OCI-LY7 (cell line): ENCODE measurements around the gene TEX22. TPM values are rescaled to one million over a fixed set of nuclear protein-coding genes. Genes with fewer than 3 reads are reported as not detected.

Experiments
- BruUV-seq: library from RNA; stranded (reverse); fragments of 400-500 nt; replicated peaks from 2 replicates; lab custom pipeline; 2021; lab: Mats Ljungman, UMichigan
- CTCF ChIA-PET: fragments of 300-600 bp; sonication (Branson Sonifier 250); formaldehyde crosslinking; loops from one replicate; lab custom pipeline; 2022; ENCODE audit warnings: antibody characterized with exemption; ENCODE audit not compliant: unreplicated experiment; lab: Charles Lee
- POLR2A ChIA-PET: fragments of 300-600 bp; sonication (Branson Sonifier 250); formaldehyde crosslinking; loops from one replicate; lab custom pipeline; 2022; ENCODE audit warnings: antibody characterized with exemption; lab: Charles Lee
- DNase-seq: peaks from one replicate; pipeline ENCODE4 v3.0.0-alpha.2; 2015; ENCODE audit warnings: low spot score
- H2AFZ ChIP-seq: fragments of 200-600 bp; sonication (generic), shearing (Covaris generic); 2 replicates; pipeline ENCODE4 v1.6.1; 2014; ENCODE audit warnings: mild to moderate bottlenecking, antibody characterized with exemption, low read length, moderate library complexity
- H3K27ac ChIP-seq: fragments of 200-600 bp; sonication (generic); 2 replicates; pipeline ENCODE4 v1.5.1; 2014; ENCODE audit warnings: mixed run types, low read depth, mild to moderate bottlenecking, moderate library complexity, low read length, inconsistent platforms; ENCODE audit not compliant: poor library complexity, severe bottlenecking
- H3K36me3 ChIP-seq: fragments of 200-600 bp; sonication (generic); 2 replicates; pipeline ENCODE4 v1.6.1; 2014; ENCODE audit warnings: mild to moderate bottlenecking, antibody characterized with exemption, low read length, moderate library complexity, mixed read lengths; ENCODE audit not compliant: insufficient read depth
- H3K4me1 ChIP-seq: fragments of 200-600 bp; sonication (generic); 2 replicates; pipeline ENCODE4 v1.5.1; 2014; ENCODE audit warnings: mild to moderate bottlenecking, low read length; ENCODE audit not compliant: insufficient read depth, poor library complexity, severe bottlenecking
- H3K4me2 ChIP-seq: fragments of 200-600 bp; sonication (generic); 2 replicates; pipeline ENCODE4 v1.6.1; 2014; ENCODE audit warnings: mild to moderate bottlenecking, low read length
- H3K4me3 ChIP-seq: fragments of 200-600 bp; sonication (generic); 2 replicates; pipeline ENCODE4 v1.5.1; 2014; ENCODE audit warnings: mild to moderate bottlenecking, low read depth, low read length; ENCODE audit not compliant: poor library complexity, severe bottlenecking
- H3K79me2 ChIP-seq: fragments of 200-600 bp; sonication (generic); 2 replicates; pipeline ENCODE4 v1.6.1; 2016; ENCODE audit warnings: low read depth, mild to moderate bottlenecking, low read length, moderate library complexity, mixed read lengths; ENCODE audit not compliant: insufficient read depth
- H3K9me2 ChIP-seq: fragments of 200-600 bp; sonication (generic); 2 replicates; pipeline ENCODE4 v1.6.1; 2016; ENCODE audit warnings: mild to moderate bottlenecking, low read length, mixed read lengths; ENCODE audit not compliant: insufficient read depth
- H3K9me3 ChIP-seq: fragments of 200-600 bp; sonication (generic); 2 replicates; pipeline ENCODE4 v1.6.1; 2014; ENCODE audit warnings: mild to moderate bottlenecking, mixed run types, low read length, mixed read lengths
- H4K20me1 ChIP-seq: fragments of 200-600 bp; sonication (generic); 2 replicates; pipeline ENCODE4 v1.6.1; 2014; ENCODE audit warnings: mild to moderate bottlenecking, antibody characterized with exemption, low read length, moderate library complexity, mixed read lengths; ENCODE audit not compliant: insufficient read depth
- EZH2phosphoT487 ChIP-seq: fragments of 200-600 bp; sonication (generic); IDR thresholded peaks from 2 replicates; pipeline ENCODE4 v1.6.1; 2018; ENCODE audit warnings: low read depth, borderline replicate concordance, mild to moderate bottlenecking, mixed run types, antibody characterized with exemption, low read length, moderate library complexity, mixed read lengths
- intact Hi-C: fragments of 100-400 bp; cut with micrococcal nuclease; formaldehyde crosslinking; loops from one replicate; pipeline ENCODE4 v1.10.0; 2022; ENCODE audit not compliant: unreplicated experiment
- total RNA-seq, 2 experiments: library from RNA; depleted of rRNA in 1 of 2; stranded (reverse); fragments of >200 nt in 1 of 2; shearing (Covaris generic) in 1 of 2; gene quantifications; 2 replicates each; pipeline ENCODE4 v1.2.3, GENCODE V29; 2014 to 2022
- TF ChIP-seq, protein P1 (sequence below): fragments of 200-600 bp; sonication (generic); conservative IDR thresholded peaks from 2 replicates; pipeline ENCODE4 v1.5.1; 2014; ENCODE audit warnings: mild to moderate bottlenecking, antibody characterized with exemption, low read length, moderate library complexity, mixed read lengths

Gene TEX22
- total RNA-seq, 2 experiments from 2014 or later, result 1.3 to 9.2 TPM

DNA sequence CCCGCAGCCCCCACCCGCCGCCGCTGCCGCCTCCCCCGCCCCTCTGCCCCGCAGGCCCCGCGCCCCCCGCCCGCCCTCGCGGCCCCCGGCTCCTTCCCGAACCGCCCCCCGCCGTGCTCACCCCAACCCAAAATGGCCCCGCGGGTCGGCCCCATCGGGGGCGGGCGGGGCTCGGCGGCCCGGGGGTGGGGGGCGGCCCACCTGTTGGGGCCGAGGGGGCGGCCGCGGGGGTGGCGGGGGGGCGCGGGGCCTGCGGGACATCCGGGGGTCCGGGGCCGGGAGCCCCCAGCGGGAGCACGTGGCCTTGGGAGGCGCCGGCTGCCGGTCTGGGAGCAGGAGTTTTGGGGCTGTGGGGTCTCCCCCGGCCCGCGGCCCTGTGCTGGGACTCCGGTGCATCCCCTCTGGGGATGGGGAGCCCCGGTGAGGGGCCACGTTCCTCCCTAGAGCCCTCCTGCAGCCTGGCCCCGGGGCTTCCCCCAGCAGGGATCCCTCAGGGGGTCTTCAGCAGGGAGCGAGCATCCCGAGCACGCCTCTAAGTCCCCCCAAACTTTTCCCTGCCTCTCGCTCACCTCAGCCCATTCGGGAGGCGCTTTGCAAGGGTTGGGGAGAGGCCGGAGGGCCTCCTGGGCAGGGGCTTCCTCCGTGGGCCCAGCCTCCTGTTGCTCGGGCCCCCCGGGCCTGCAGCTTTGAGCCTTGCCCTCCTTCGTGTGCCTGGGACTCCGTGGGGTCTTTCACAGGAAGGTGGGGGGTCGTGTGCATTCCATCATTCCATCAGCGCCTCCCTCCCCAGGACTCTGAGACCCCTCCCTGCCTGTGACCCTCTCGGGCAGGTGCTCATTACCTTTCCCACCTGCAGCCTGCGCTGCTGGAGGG, 22.0 kb downstream of the TEX22 start:
- Histone ChIP-seq H3K4me1 (peaks cover 28% of the 10 kb centered on the region), H3K4me3 (peak overlapping the region; percentile 100), H3K27ac (peak overlapping the region; percentile 54), H3K9me3 (no peaks in the 10 kb centered on the region), H3K36me3 (peaks cover 39% of the 10 kb centered on the region), H3K9me2 (no peaks in the 10 kb centered on the region), H2AFZ (no peak overlapping the region), H3K4me2 (peak overlapping the region; percentile 91), H4K20me1 (0 out of 2 replicates have a peak, but pooled peaks cover 5% of the 10 kb centered on the region), H3K79me2 (peaks cover 44% of the 10 kb centered on the region)
- no TSS peak for BruUV-seq
- peak; percentile 19 for DNase-seq
- ChIA-PET POLR2A (interaction anchor here (0.6 kb wide), 1 partner anchor 18 kb away, joined by 6 read pairs; no protein-coding TSS in a partner anchor), CTCF (interaction anchor here (0.6 kb wide), 1 partner anchor 60 kb away, joined by 3 read pairs; no protein-coding TSS in a partner anchor)
- TF ChIP-seq, protein P1, sequence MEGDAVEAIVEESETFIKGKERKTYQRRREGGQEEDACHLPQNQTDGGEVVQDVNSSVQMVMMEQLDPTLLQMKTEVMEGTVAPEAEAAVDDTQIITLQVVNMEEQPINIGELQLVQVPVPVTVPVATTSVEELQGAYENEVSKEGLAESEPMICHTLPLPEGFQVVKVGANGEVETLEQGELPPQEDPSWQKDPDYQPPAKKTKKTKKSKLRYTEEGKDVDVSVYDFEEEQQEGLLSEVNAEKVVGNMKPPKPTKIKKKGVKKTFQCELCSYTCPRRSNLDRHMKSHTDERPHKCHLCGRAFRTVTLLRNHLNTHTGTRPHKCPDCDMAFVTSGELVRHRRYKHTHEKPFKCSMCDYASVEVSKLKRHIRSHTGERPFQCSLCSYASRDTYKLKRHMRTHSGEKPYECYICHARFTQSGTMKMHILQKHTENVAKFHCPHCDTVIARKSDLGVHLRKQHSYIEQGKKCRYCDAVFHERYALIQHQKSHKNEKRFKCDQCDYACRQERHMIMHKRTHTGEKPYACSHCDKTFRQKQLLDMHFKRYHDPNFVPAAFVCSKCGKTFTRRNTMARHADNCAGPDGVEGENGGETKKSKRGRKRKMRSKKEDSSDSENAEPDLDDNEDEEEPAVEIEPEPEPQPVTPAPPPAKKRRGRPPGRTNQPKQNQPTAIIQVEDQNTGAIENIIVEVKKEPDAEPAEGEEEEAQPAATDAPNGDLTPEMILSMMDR, result no peak
- TF ChIP-seq EZH2phosphoT487, result no peak
- intact Hi-C loops, result no loop called here

DNA sequence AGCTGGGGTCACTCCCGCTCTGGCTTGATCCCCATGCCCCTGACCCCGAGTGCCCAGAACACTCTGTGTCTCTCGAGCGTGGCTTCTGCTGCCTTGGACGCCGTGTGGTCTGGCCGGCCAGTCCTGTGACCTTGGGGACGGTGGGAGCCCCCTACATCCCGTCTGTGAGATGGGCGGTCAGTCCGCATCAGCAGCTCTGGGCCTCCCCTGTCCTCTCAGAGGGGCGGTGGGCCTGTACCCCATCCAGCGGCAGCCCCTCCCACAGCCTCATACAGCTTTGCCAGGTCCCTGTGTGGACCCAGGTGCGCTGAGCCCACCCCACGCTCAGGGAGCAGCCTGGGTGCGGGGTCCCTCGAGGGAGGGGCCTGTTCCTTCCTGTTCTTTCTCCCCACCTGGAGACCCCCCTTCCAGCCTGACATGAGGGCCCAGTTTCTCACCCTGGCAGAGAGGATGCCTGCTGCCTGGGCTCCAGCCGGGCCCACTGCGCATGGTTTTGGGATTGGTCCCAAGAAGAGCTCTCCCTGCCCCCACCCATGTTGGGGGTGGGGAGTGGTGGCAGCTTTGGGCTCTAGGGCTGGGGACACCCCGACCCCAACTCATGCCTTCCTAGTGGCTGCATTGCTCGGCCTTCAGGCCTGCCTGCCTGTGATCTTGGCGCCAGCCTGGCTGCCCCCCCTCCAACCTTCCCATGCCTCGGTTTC, 22.8 kb downstream of the TEX22 start:
- H3K9me3 ChIP-seq, result no peaks in the 10 kb centered on the region
- no peak for DNase-seq
- H3K9me2 ChIP-seq, result no peaks in the 10 kb centered on the region
- BruUV-seq, result no TSS peak
- no peak for TF ChIP-seq EZH2phosphoT487
- TF ChIP-seq, protein P1, result no peak
- 0 out of 2 replicates have a peak, but pooled peaks cover 5% of the 10 kb centered on the region for H4K20me1 ChIP-seq
- H3K27ac ChIP-seq, result peak overlapping the region; percentile 54
- peaks cover 28% of the 10 kb centered on the region for H3K4me1 ChIP-seq
- H3K4me3 ChIP-seq, result peak overlapping the region; percentile 100
- peaks cover 46% of the 10 kb centered on the region for H3K36me3 ChIP-seq
- ChIA-PET CTCF (interaction anchor here (0.5 to 0.6 kb wide), 2 partner anchors 22 to 59 kb away, joined by 3 to 5 read pairs; no protein-coding TSS in a partner anchor), POLR2A (interaction anchor here (0.6 kb wide), 1 partner anchor 18 kb away, joined by 6 read pairs; no protein-coding TSS in a partner anchor)
- intact Hi-C loops, result no loop called here
- peak overlapping the region; percentile 91 for H3K4me2 ChIP-seq
- peaks cover 44% of the 10 kb centered on the region for H3K79me2 ChIP-seq
- no peak overlapping the region for H2AFZ ChIP-seq
